Esophagus (tissue), 2 donors: ENCODE data around the gene GGA1. TPM values are rescaled to one million over a fixed set of nuclear protein-coding genes. Genes with fewer than 3 reads are reported as not detected.
A peak's percentile ranks its signal among the peaks of the same experiment; 100 is the strongest.

Experiments
- H3K27ac ChIP-seq, 2 donors: one replicate each; pipeline ENCODE4 v1.5.1; 2013; ENCODE audit warnings: low read depth in 2 of 2, mild to moderate bottlenecking in 2 of 2, inconsistent platforms in 1 of 2, low read length in 1 of 2, moderate library complexity in 1 of 2
- H3K27me3 ChIP-seq, 2 donors: one replicate each; pipeline ENCODE4 v1.6.1; 2013; ENCODE audit warnings: low read length in 2 of 2, control low read depth in 1 of 2, mild to moderate bottlenecking in 1 of 2; ENCODE audit not compliant: insufficient read depth in 2 of 2, control insufficient read depth in 1 of 2
- H3K36me3 ChIP-seq, 2 donors: one replicate each; pipeline ENCODE4 v1.6.1; 2013; ENCODE audit warnings: low read length in 1 of 2; ENCODE audit not compliant: control insufficient read depth in 2 of 2, insufficient read depth in 2 of 2
- H3K4me1 ChIP-seq, 2 donors: one replicate each; pipeline ENCODE4 v1.6.1; 2013; ENCODE audit warnings: low read length in 1 of 2; ENCODE audit not compliant: control insufficient read depth in 2 of 2, insufficient read depth in 2 of 2
- H3K4me3 ChIP-seq, 2 donors: one replicate each; pipeline ENCODE4 v1.5.1; 2013; ENCODE audit warnings: low read length in 2 of 2, mild to moderate bottlenecking in 2 of 2, low read depth in 1 of 2, moderate library complexity in 1 of 2
- H3K9me3 ChIP-seq, 2 donors: one replicate each; pipeline ENCODE4 v1.6.1; 2013; ENCODE audit warnings: mild to moderate bottlenecking in 2 of 2, low read depth in 1 of 2, low read length in 1 of 2, moderate library complexity in 1 of 2; ENCODE audit not compliant: control insufficient read depth in 2 of 2, insufficient read depth in 1 of 2
- WGBS, 2 donors: extraction: QIAGEN DNeasy Blood & Tissue Kit; methylation state at CpG; one replicate each; pipeline ENCODE4 v1.1.7; 2013; 5-methylcytosine and 5-hydroxymethylcytosine counted together
- polyA plus RNA-seq, 2 donors: library from polyadenylated mRNA; stranded (reverse); fragments of 200-250 nt; gene quantifications; one replicate each; pipeline ENCODE4 v1.2.3, GENCODE V29; 2013
- donor health status: healthy with polysubstance abuse.
- donor health status: Bipolar disorder and iron deficiency.

Gene GGA1
- polyA plus RNA-seq, 2 donors = 34.2 to 55.6 TPM

GRCh38 chr22:37676736-37677492 lies 68.3 kb downstream of the GGA1 start:
- 0 to 2% methylated on average over 28 to 42 of the region's 42 CpGs for WGBS, 2 donors
- Histone ChIP-seq H3K27ac (peak overlapping the region; percentile 90 to 94), H3K4me3 (peak overlapping the region; percentile 38 to 42), H3K27me3 (no peaks in the 10 kb centered on the region), H3K4me1 (peaks cover 0 to 12% of the 10 kb centered on the region in 2 donors), H3K36me3 (peaks cover 0 to 2% of the 10 kb centered on the region in 2 donors), H3K9me3 (no peaks in the 10 kb centered on the region)

GRCh38 chr22:37677493-37677974 lies 68.9 kb downstream of the GGA1 start:
- Histone ChIP-seq H3K4me3 (no peak overlapping the region), H3K4me1 (peaks cover 0 to 12% of the 10 kb centered on the region in 2 donors), H3K9me3 (no peaks in the 10 kb centered on the region), H3K36me3 (peaks cover 0 to 2% of the 10 kb centered on the region in 2 donors), H3K27ac (peak overlapping the region; percentile 78 to 94), H3K27me3 (no peaks in the 10 kb centered on the region)
- WGBS, 2 donors = 51 to 56% methylated on average over 15 of the region's 15 CpGs

GRCh38 chr22:37678372-37678771 lies 69.7 kb downstream of the GGA1 start:
- Histone ChIP-seq H3K4me1 (peaks cover 0 to 12% of the 10 kb centered on the region in 2 donors), H3K36me3 (peaks cover 0 to 2% of the 10 kb centered on the region in 2 donors), H3K27me3 (no peaks in the 10 kb centered on the region), H3K27ac (no peak overlapping the region), H3K9me3 (no peaks in the 10 kb centered on the region), H3K4me3 (no peak overlapping the region)
- 66 to 80% methylated on average over 18 of the region's 18 CpGs for WGBS, 2 donors

GRCh38 chr22:37679670-37680069 lies 71.0 kb downstream of the GGA1 start:
- no peak overlapping the region for H3K4me3 ChIP-seq
- 81 to 84% methylated on average over 8 of the region's 8 CpGs for WGBS, 2 donors
- H3K27me3 ChIP-seq = no peaks in the 10 kb centered on the region
- H3K36me3 ChIP-seq = peaks cover 0 to 2% of the 10 kb centered on the region in 2 donors
- no peaks in the 10 kb centered on the region for H3K9me3 ChIP-seq
- H3K27ac ChIP-seq = no peak overlapping the region
- H3K4me1 ChIP-seq = peaks cover 0 to 10% of the 10 kb centered on the region in 2 donors

GRCh38 chr22:37680191-37680851 lies 71.7 kb downstream of the GGA1 start:
- no peak overlapping the region for H3K4me3 ChIP-seq
- H3K4me1 ChIP-seq = peaks cover 0 to 5% of the 10 kb centered on the region in 2 donors
- no peaks in the 10 kb centered on the region for H3K9me3 ChIP-seq
- WGBS, 2 donors = 76% methylated on average over 7 of the region's 7 CpGs
- H3K27ac ChIP-seq = no peak overlapping the region
- no peaks in the 10 kb centered on the region for H3K27me3 ChIP-seq
- H3K36me3 ChIP-seq = peaks cover 0 to 2% of the 10 kb centered on the region in 2 donors

- Histone ChIP-seq H3K4me3 (no peak overlapping the region), H3K27ac (peak overlapping the region in 1 of 2 donors; percentile 62), H3K36me3 (peaks cover 0 to 2% of the 10 kb centered on the region in 2 donors), H3K4me1 (peaks cover 0 to 8% of the 10 kb centered on the region in 2 donors), H3K27me3 (no peaks in the 10 kb centered on the region), H3K9me3 (no peaks in the 10 kb centered on the region)
- WGBS, 2 donors = 76 to 79% methylated on average over 2 of the region's 2 CpGs
Measured at GRCh38 chr22:37681001-37681424, 72.4 kb downstream of the GGA1 start.

GRCh38 chr22:37681556-37682049 lies 73.0 kb downstream of the GGA1 start:
- peaks cover 0 to 8% of the 10 kb centered on the region in 2 donors for H3K4me1 ChIP-seq
- no peaks in the 10 kb centered on the region for H3K9me3 ChIP-seq
- H3K4me3 ChIP-seq = no peak overlapping the region
- 14 to 17% methylated on average over 6 of the region's 6 CpGs for WGBS, 2 donors
- H3K36me3 ChIP-seq = peaks cover 0 to 2% of the 10 kb centered on the region in 2 donors
- peak overlapping the region in 1 of 2 donors; percentile 62 for H3K27ac ChIP-seq
- H3K27me3 ChIP-seq = no peaks in the 10 kb centered on the region

Other genes with a start within 250 kb of the GGA1 start
- gene ELFN2, start 181.4 kb upstream of the GGA1 start, polyA plus RNA-seq = under 1 TPM; 0.01 to 0.02 TPM
- 1 to 10 TPM; 2.6 to 3.1 TPM for gene MFNG, start 122.5 kb upstream of the GGA1 start, polyA plus RNA-seq
- gene CARD10, start 89.4 kb upstream of the GGA1 start, polyA plus RNA-seq = 10 to 100 TPM; 13.0 to 13.1 TPM
- gene CDC42EP1, start 48.4 kb upstream of the GGA1 start, polyA plus RNA-seq = 10 to 100 TPM; 50.1 to 64.3 TPM
- gene LGALS2, start 28.7 kb upstream of the GGA1 start, polyA plus RNA-seq = 1 to 10 TPM in 1 of 2 donors, under 1 TPM in 1; 0.20 to 1.3 TPM
- 10 to 100 TPM; 39.8 to 42.0 TPM for gene SH3BP1, start 30.8 kb downstream of the GGA1 start, polyA plus RNA-seq
- 1 to 10 TPM; 1.4 to 2.2 TPM for gene PDXP, start 49.9 kb downstream of the GGA1 start, polyA plus RNA-seq
- 100 to 1,000 TPM; 160 to 194 TPM for gene LGALS1, start 66.8 kb downstream of the GGA1 start, polyA plus RNA-seq
- 10 to 100 TPM; 35.2 to 43.3 TPM for gene NOL12, start 77.5 kb downstream of the GGA1 start, polyA plus RNA-seq
- gene TRIOBP, start 88.2 kb downstream of the GGA1 start, polyA plus RNA-seq = 10 to 100 TPM; 57.8 to 63.8 TPM
- 10 to 100 TPM; 20.1 to 31.8 TPM for gene GCAT, start 199.1 kb downstream of the GGA1 start, polyA plus RNA-seq
- under 1 TPM in 1 of 2 donors, not detected in 1; 0.02 TPM for gene GALR3, start 214.5 kb downstream of the GGA1 start, polyA plus RNA-seq
- gene ANKRD54, start 235.5 kb downstream of the GGA1 start, polyA plus RNA-seq = 10 to 100 TPM; 15.2 to 18.7 TPM
- gene EIF3L, start 240.6 kb downstream of the GGA1 start, polyA plus RNA-seq = 100 to 1,000 TPM; 113 to 265 TPM